Bronchial epithelial cell (primary cell): ENCODE measurements around the gene PDE1C. TPM values are rescaled to one million over a fixed set of nuclear protein-coding genes. Genes with fewer than 3 reads are reported as not detected.

ENCODE experiments used
- DNase-seq: peaks from one replicate; pipeline ENCODE4 v3.0.0-alpha.2; 2010; ENCODE audit warnings: low read depth
- FAIRE-seq: peaks from 2 replicates; lab custom pipeline; 2011; peaks lifted over from hg19 to GRCh38; lab: Jason Lieb, UNC
- H3K27me3 ChIP-seq: 2 replicates; pipeline ENCODE4 v1.5.1; 2011; ENCODE audit warnings: low read length; ENCODE audit not compliant: control insufficient read depth, insufficient read depth
- H3K36me3 ChIP-seq: 2 replicates; pipeline ENCODE4 v1.5.1; 2011; ENCODE audit warnings: low read length; ENCODE audit not compliant: control insufficient read depth, insufficient read depth
- H3K4me3 ChIP-seq: 2 replicates; pipeline ENCODE4 v1.5.1; 2011; ENCODE audit warnings: mild to moderate bottlenecking, low read depth, low read length, control low read depth
- CTCF ChIP-seq: IDR thresholded peaks from 2 replicates; pipeline ENCODE4 v1.5.1; 2011; ENCODE audit warnings: mild to moderate bottlenecking, moderate library complexity, low read length, control low read depth, inconsistent platforms; ENCODE audit not compliant: insufficient read depth, severe bottlenecking
- total RNA-seq: library from RNA; depleted of rRNA; stranded (reverse); fragments of >200 nt; gene quantifications from 2 replicates; pipeline ENCODE4 v1.2.1, GENCODE V29; 2014

PDE1C gene
- total RNA-seq = under 0.01 TPM in 1 of 2 replicates, not detected in the other

GRCh38 chr7:32070406-32071360 lies at the start of gene PDE1C:
PDE1C (minus strand) TSS chr7:32070407.
- Histone ChIP-seq H3K27me3 (peaks cover 21% of the 10 kb centered on the region), H3K4me3 (no peak within 1 kb of the TSS), H3K36me3 (no peaks in the 10 kb centered on the region)
- DNase-seq (no peak), FAIRE-seq (no peak)
- TF ChIP-seq CTCF = no peak

GRCh38 chr7:32119790-32120196 lies 49.6 kb upstream of the PDE1C start:
- DNase-seq (no peak), FAIRE-seq (no peak)
- H3K36me3 ChIP-seq = no peaks in the 10 kb centered on the region

GRCh38 chr7:32117837-32118236 lies 47.6 kb upstream of the PDE1C start:
- FAIRE-seq (no peak), DNase-seq (no peak)
- no peaks in the 10 kb centered on the region for H3K27me3 ChIP-seq

More at GRCh38 chr7:32119790-32120196, 49.6 kb upstream of the PDE1C start:
- Histone ChIP-seq H3K4me3 (no peak overlapping the region), H3K27me3 (no peaks in the 10 kb centered on the region)
- no peak for TF ChIP-seq CTCF

GRCh38 chr7:32116436-32116835 lies 46.2 kb upstream of the PDE1C start:
- no peak overlapping the region for H3K4me3 ChIP-seq
- H3K36me3 ChIP-seq = no peaks in the 10 kb centered on the region
- FAIRE-seq (no peak), DNase-seq (no peak)
- TF ChIP-seq CTCF = no peak
- H3K27me3 ChIP-seq = no peaks in the 10 kb centered on the region

More at GRCh38 chr7:32117837-32118236, 47.6 kb upstream of the PDE1C start:
- H3K4me3 ChIP-seq = no peak overlapping the region
- TF ChIP-seq CTCF = no peak
- no peaks in the 10 kb centered on the region for H3K36me3 ChIP-seq

GRCh38 chr7:32115831-32116230 lies 45.6 kb upstream of the PDE1C start:
- no peak for DNase-seq
- no peaks in the 10 kb centered on the region for H3K27me3 ChIP-seq
- FAIRE-seq = no peak
- no peak for TF ChIP-seq CTCF
- H3K36me3 ChIP-seq = no peaks in the 10 kb centered on the region
- H3K4me3 ChIP-seq = no peak overlapping the region

GRCh38 chr7:32108651-32109050 lies 38.4 kb upstream of the PDE1C start:
- no peak for FAIRE-seq
- no peak for DNase-seq
- TF ChIP-seq CTCF = no peak

More at GRCh38 chr7:32108651-32109050, 38.4 kb upstream of the PDE1C start:
- H3K4me3 ChIP-seq = no peak overlapping the region
- H3K27me3 ChIP-seq = no peaks in the 10 kb centered on the region
- H3K36me3 ChIP-seq = no peaks in the 10 kb centered on the region
